GM12892 (cell line): ENCODE results near the gene CHKA.

Source experiments
- POLR2A ChIP-seq: IDR thresholded peaks from 2 replicates; pipeline ENCODE4 v1.6.1; 2011; ENCODE audit warnings: low read depth, low read length, control low read depth
- POLR2AphosphoS5 ChIP-seq: IDR thresholded peaks from 2 replicates; pipeline ENCODE4 v1.6.1; 2011; ENCODE audit warnings: low read depth, low read length, control low read depth
- TAF1 ChIP-seq: IDR thresholded peaks from 2 replicates; pipeline ENCODE4 v1.6.1; 2011; ENCODE audit warnings: low read depth, mild to moderate bottlenecking, control low read depth, low read length, borderline replicate concordance

- TF ChIP-seq POLR2AphosphoS5 = no peak
- TF ChIP-seq POLR2A = no peak
- TF ChIP-seq TAF1 = no peak
Measured at GRCh38 chr11:68143310-68143689, 22.1 kb upstream of the CHKA start.
